Mammary epithelial cell (primary cell): ENCODE measurements around the gene VSX2.

Source experiments
- CTCF ChIP-seq, 2 donors: IDR thresholded peaks in 1 of 2; conservative IDR thresholded peaks in 1 of 2; 2 replicates each; pipeline ENCODE4 v1.5.1; 2011 to 2012; ENCODE audit warnings: inconsistent platforms in 2 of 2, low read length in 2 of 2, mild to moderate bottlenecking in 2 of 2, control low read depth in 1 of 2, low read depth in 1 of 2; ENCODE audit not compliant: insufficient read depth in 1 of 2; ENCODE audit errors: extremely low read depth in 1 of 2
- EZH2 ChIP-seq: IDR thresholded peaks from 2 replicates; pipeline ENCODE4 v1.6.1; 2012; ENCODE audit warnings: low read length, inconsistent platforms, borderline replicate concordance

- TF ChIP-seq CTCF (conservative IDR thresholded peaks at IDR 0.05 in 1 of 2, IDR thresholded peaks at IDR 0.05 in 1 of 2; ENCODE audit: extremely low read depth in 1 of 2, insufficient read depth in 1 of 2, low read depth in 1 of 2, low read length in 2 of 2), result no peak
- no peak for TF ChIP-seq EZH2
Observed at GRCh38 chr14:74312161-74312560, 72.9 kb downstream of the VSX2 start.
